BJ (cell line): ENCODE data around the gene TGIF1. TPM values are rescaled to one million over a fixed set of nuclear protein-coding genes. Genes with fewer than 3 reads are reported as not detected.

Source experiments
- CTCF ChIA-PET: fragments of 350-600 bp; formaldehyde crosslinking; extraction: SDS; loops from one replicate; lab custom pipeline; 2021; ENCODE audit warnings: antibody characterized with exemption, inconsistent platforms; lab: Yijun Ruan, JAX
- POLR2A ChIA-PET: fragments of 300-600 bp; sonication (Branson Sonifier 250); formaldehyde crosslinking; extraction: SDS; loops from one replicate; lab custom pipeline; 2021; ENCODE audit warnings: antibody characterized with exemption; lab: Charles Lee
- DNase-seq: peaks from one replicate; pipeline ENCODE4 v3.0.0-alpha.2; 2011; ENCODE audit warnings: low read depth
- H3K27me3 ChIP-seq: 2 replicates; pipeline ENCODE4 v1.6.0; 2011; ENCODE audit warnings: low read length; ENCODE audit not compliant: control insufficient read depth, insufficient read depth
- H3K36me3 ChIP-seq: 2 replicates; pipeline ENCODE4 v1.5.1; 2011; ENCODE audit warnings: low read length; ENCODE audit not compliant: control insufficient read depth, insufficient read depth
- H3K4me3 ChIP-seq: 2 replicates; pipeline ENCODE4 v1.5.1; 2011; ENCODE audit warnings: low read depth, mild to moderate bottlenecking, control low read depth, low read length
- CTCF ChIP-seq: IDR thresholded peaks from 2 replicates; pipeline ENCODE4 v1.5.1; 2011; ENCODE audit warnings: low read depth, mild to moderate bottlenecking, control low read depth, inconsistent platforms, low read length, moderate library complexity; ENCODE audit not compliant: insufficient read depth
- polyA plus RNA-seq: library from polyadenylated mRNA; depleted of rRNA; stranded (reverse); fragments of >200 nt; gene quantifications from 2 replicates; pipeline ENCODE4 v1.2.3, GENCODE V29; 2011

Gene TGIF1
- polyA plus RNA-seq, 1 experiment: 78.9 TPM

DNA sequence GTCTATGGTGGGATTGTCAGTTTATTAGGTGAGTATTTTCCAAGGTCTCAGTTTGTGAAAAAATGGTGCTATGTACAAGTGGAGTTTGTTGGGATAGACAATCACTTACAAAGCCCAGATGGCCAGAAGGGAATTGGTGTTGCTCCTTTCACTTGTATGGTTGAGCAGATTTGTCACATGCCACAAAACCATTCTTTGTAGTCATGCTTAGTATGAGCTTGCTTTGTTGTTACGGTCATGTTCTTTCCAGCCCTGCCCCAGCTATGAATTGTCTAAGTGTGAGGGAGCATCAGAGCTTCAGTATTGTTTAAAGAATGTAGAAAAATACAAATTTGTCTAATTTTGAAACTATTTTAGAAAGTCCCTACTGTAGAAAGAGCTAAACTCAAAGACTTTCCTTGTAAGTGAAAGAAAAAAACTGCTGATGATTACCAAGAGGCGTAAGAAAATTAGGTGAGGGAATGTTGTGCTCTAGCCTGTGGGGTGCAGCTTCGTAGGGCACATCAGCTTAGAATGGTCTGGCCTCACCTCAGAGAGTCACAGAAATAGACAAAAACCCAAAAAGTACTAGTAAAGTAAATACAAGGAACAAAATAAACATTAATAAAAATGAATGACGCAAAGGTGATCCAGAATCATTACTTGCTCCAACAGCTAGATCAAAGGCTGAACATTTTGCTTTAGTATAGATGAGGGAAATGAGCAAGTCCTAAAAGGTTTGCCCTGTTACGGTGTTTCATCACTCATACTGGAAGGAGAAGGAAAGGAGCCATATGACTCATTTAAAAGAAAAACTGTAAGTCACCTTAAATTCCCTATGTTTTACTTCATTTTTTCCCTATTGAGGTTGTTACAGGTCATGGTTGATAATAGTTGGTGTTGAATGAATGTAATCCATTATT lies 9.2 kb downstream of the TGIF1 start:
- Histone ChIP-seq H3K36me3 (peaks cover 10% of the 10 kb centered on the region), H3K27me3 (no peaks in the 10 kb centered on the region), H3K4me3 (no peak overlapping the region)
- DNase-seq: no peak
- TF ChIP-seq CTCF: no peak
- CTCF ChIA-PET: interaction anchor here (1.0 to 1.8 kb wide), 4 partner anchors 11 to 207 kb away, joined by 3 to 8 read pairs (median 5); no protein-coding TSS in a partner anchor
- POLR2A ChIA-PET: no interaction called here

GRCh38 chr18:3460823-3461398 lies 10.9 kb downstream of the TGIF1 start:
- TF ChIP-seq CTCF: no peak
- Histone ChIP-seq H3K4me3 (no peak overlapping the region), H3K27me3 (no peaks in the 10 kb centered on the region), H3K36me3 (peaks cover 10% of the 10 kb centered on the region)
- ChIA-PET POLR2A (no interaction called here), CTCF (interaction anchor here (0.7 to 2.7 kb wide), 4 partner anchors 121 to 205 kb away, joined by 3 to 7 read pairs (median 5); no protein-coding TSS in a partner anchor)
- DNase-seq: no peak

GRCh38 chr18:3461704-3462103 lies 11.7 kb downstream of the TGIF1 start:
- no peak for TF ChIP-seq CTCF
- CTCF ChIA-PET: interaction anchor here (0.7 to 2.7 kb wide), 5 partner anchors 120 to 204 kb away, joined by 3 to 7 read pairs (median 4); no protein-coding TSS in a partner anchor
- no peak for DNase-seq
- H3K4me3 ChIP-seq: no peak overlapping the region
- H3K27me3 ChIP-seq: no peaks in the 10 kb centered on the region
- H3K36me3 ChIP-seq: peaks cover 10% of the 10 kb centered on the region
- POLR2A ChIA-PET: no interaction called here

DNA sequence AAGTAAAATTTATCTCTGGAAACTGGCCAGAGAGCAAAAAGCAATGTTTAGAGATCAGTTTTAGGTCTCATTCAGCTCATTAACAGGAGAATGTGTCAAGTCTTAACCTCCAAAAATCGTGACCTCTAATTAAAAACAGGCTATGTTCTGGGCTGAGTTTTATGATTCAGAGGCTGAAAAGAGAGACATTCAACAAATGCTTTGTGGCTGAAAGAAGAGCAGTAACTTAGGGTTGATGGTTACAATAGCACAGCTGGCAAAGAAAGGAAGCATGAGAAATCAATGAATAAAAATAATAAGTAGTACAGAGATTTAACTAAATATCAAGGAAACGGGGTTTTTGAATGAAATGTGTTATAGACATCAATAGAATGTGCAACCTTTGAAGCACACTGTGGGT lies 13.1 kb downstream of the TGIF1 start:
- CTCF ChIA-PET: interaction anchor here (0.5 to 2.7 kb wide), 6 partner anchors 88 to 562 kb away, joined by 3 to 7 read pairs (median 3); no protein-coding TSS in a partner anchor
- no peak for TF ChIP-seq CTCF

DNA sequence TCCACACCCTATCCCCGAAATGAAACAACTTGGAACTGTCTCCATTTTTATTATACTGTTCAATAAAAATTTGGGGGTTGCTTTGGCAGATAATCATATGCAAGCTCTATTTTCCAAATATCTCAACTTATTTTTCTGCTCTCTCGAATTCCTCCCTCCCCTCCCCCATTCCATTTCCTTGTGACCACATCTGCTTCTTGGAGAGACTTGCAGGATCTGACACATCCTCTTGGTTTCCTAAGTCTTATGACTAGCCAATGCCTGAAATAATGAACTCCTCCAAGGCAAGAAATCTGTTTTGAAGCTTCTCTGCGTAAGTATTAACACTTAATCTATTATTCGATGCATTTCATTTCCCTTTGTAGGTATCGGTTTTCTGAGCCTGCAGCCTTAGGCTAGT lies 16.1 kb downstream of the TGIF1 start:
- H3K27me3 ChIP-seq: no peaks in the 10 kb centered on the region
- no peak for TF ChIP-seq CTCF
- H3K4me3 ChIP-seq: no peak overlapping the region
- ChIA-PET POLR2A (interaction anchor here (0.6 kb wide), 2 partner anchors 15 to 45 kb away, joined by 3 to 4 read pairs; no protein-coding TSS in a partner anchor), CTCF (interaction anchor here (0.5 to 2.6 kb wide), 9 partner anchors 11 to 199 kb away, joined by 3 to 9 read pairs (median 3); no protein-coding TSS in a partner anchor)
- DNase-seq: no peak
- H3K36me3 ChIP-seq: no peaks in the 10 kb centered on the region; the same call in 1 of the 2 replicates

More for the DNA sequence above, 13.1 kb downstream of the TGIF1 start:
- POLR2A ChIA-PET: interaction anchor here (0.5 to 0.7 kb wide), 2 partner anchors 15 to 111 kb away, joined by 3 to 6 read pairs; no protein-coding TSS in a partner anchor
- no peak overlapping the region for H3K4me3 ChIP-seq
- no peaks in the 10 kb centered on the region for H3K27me3 ChIP-seq
- H3K36me3 ChIP-seq: peaks cover 2% of the 10 kb centered on the region; the same call in 1 of the 2 replicates
- no peak for DNase-seq
